ES-I3 (cell line): ENCODE data around the gene FKBP1C.
"Not testable (repeated sequence)": the region's sequence is repeated elsewhere in the genome, so short reads cannot be mapped to it uniquely, and the experiment has no call there.

ENCODE experiments used
- H3K36me3 ChIP-seq: 2 replicates; pipeline ENCODE4 v1.6.1; 2013; ENCODE audit warnings: mild to moderate bottlenecking, low read length, control low read depth, moderate library complexity; ENCODE audit not compliant: insufficient read depth
- H3K4me1 ChIP-seq: 2 replicates; pipeline ENCODE4 v1.6.1; 2013; ENCODE audit warnings: mild to moderate bottlenecking, control low read depth, low read length; ENCODE audit not compliant: insufficient read depth
- H3K9ac ChIP-seq: 2 replicates; pipeline ENCODE4 v1.6.1; 2013; ENCODE audit warnings: low read depth, mild to moderate bottlenecking, low read length, moderate library complexity
- H3K9me3 ChIP-seq: 2 replicates; pipeline ENCODE4 v1.6.1; 2013; ENCODE audit warnings: mild to moderate bottlenecking, low read length, moderate library complexity; ENCODE audit not compliant: control insufficient read depth, insufficient read depth

The FKBP1C gene

DNA sequence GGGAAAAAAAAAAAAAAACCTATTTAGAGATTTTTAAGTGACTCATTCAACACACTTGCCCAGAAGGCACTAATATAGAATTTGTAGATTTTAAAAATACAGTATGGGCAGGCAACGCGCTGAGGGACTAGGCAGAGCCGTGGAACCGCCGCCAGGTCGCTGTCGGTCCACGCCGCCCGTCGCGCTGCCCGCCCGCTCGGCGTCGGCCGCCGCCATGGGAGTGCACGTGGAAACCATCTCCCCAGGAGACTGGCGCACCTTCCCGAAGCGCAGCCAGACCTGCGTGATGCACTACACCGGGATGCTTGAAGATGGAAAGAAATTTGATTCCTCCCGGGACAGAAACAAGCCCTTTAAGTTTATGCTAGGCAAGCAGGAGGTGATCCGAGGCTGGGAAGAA, at the start of gene FKBP1C:
FKBP1C (plus strand) TSS at position 127 of the 400 bp plus-strand sequence.
- not testable (repeated sequence) for H3K9me3 ChIP-seq, H3K4me1 ChIP-seq, H3K9ac ChIP-seq, H3K36me3 ChIP-seq

GRCh38 chr6:63164047-63164803, 47.0 kb upstream of the FKBP1C start:
- not testable (repeated sequence) for H3K9me3 ChIP-seq, H3K4me1 ChIP-seq, H3K9ac ChIP-seq, H3K36me3 ChIP-seq

GRCh38 chr6:63174173-63174572, 37.1 kb upstream of the FKBP1C start:
- Histone ChIP-seq H3K9ac (no peak overlapping the region), H3K9me3 (no peaks in the 10 kb centered on the region), H3K36me3 (no peaks in the 10 kb centered on the region), H3K4me1 (no peaks in the 10 kb centered on the region)

DNA sequence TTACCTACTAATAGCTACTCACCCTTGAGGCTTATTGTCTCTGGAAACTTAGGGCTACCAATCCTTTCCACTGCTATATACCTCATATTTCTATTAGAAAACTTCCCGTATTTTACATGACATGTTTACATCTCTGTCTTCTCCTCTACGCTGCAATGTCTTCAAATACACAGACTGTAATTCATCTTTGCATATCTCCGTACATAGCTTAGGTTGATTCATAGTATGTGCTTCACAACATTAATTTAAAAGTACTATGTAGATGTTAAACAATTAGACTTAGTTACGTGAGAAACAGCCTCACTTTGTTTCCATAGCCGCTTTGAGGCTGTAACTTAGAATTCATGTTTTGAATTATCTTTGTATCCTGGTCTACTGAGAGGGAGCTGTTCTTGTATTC, 35.1 kb upstream of the FKBP1C start:
- Histone ChIP-seq H3K36me3 (no peaks in the 10 kb centered on the region), H3K9me3 (no peaks in the 10 kb centered on the region), H3K4me1 (no peaks in the 10 kb centered on the region), H3K9ac (no peak overlapping the region)

- no peaks in the 10 kb centered on the region for H3K9me3 ChIP-seq
- H3K4me1 ChIP-seq: no peaks in the 10 kb centered on the region
- no peaks in the 10 kb centered on the region for H3K36me3 ChIP-seq
- no peak overlapping the region for H3K9ac ChIP-seq
Observed at GRCh38 chr6:63180367-63180766, 30.9 kb upstream of the FKBP1C start.

DNA sequence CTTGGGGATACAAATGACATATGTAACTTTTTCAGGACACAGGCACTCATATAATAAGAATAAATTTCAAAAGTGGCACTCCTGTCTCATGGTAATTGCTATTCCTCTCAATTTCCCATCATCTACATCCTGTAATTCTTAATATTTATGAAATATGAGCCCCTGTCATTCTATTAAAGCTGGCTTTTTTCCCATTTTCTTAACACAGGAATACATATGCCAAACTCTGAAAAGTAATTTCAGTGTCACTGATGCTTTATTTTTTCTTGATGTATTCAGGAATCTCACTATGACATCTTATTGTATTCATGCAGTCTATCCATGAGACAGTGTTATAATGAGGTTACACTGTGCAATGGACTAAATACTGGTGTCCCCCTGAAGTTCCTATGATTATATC, 24.3 kb upstream of the FKBP1C start:
- no peaks in the 10 kb centered on the region for H3K36me3 ChIP-seq
- no peak overlapping the region for H3K9ac ChIP-seq
- no peaks in the 10 kb centered on the region for H3K9me3 ChIP-seq
- H3K4me1 ChIP-seq: no peaks in the 10 kb centered on the region

DNA sequence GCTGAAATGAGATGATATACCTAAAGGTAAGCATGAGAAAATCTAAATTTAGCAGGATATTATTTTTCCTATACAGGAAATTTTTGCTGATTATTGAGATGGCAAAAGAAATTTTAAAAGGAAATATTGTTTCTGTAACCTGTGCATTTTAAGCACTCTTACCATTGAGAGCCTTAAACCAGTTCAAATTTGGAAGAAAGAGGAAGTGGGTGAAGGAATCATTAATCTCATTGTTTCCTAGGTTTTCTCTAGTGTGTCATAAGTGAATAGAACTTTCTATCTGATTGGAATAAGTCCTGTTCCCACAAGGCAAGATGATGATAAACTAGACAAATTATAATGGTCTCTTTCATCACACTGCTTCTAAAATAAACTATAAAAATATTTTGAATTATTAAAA, 22.4 kb upstream of the FKBP1C start:
- Histone ChIP-seq H3K9me3 (no peaks in the 10 kb centered on the region), H3K36me3 (no peaks in the 10 kb centered on the region), H3K9ac (no peak overlapping the region), H3K4me1 (no peaks in the 10 kb centered on the region)

GRCh38 chr6:63193324-63193723, 17.9 kb upstream of the FKBP1C start:
- Histone ChIP-seq H3K4me1 (no peaks in the 10 kb centered on the region), H3K9me3 (no peaks in the 10 kb centered on the region), H3K36me3 (no peaks in the 10 kb centered on the region), H3K9ac (no peak overlapping the region)

DNA sequence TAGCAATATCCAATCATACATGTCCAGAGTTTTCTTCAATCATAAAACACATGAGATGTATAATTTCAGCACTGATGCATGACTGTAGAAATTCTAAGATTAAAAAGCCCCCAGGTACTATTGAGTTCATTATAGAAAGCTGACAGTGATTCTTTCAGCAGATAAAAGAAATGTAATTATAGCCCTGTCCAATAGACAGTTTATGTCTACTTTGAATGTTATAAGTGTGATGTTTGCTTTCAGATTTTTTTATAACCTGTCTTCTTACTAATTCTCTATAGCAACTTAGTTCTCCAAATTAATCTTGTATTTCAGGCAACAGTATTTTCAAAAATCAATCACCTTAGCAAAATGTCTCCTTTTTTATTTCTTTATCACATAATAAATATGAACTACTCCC, 13.5 kb upstream of the FKBP1C start:
- H3K36me3 ChIP-seq: no peaks in the 10 kb centered on the region
- no peaks in the 10 kb centered on the region for H3K4me1 ChIP-seq
- no peaks in the 10 kb centered on the region for H3K9me3 ChIP-seq
- no peak overlapping the region for H3K9ac ChIP-seq

- H3K9ac ChIP-seq: no peak overlapping the region
- H3K4me1 ChIP-seq: no peaks in the 10 kb centered on the region
- H3K9me3 ChIP-seq: peaks cover 8% of the 10 kb centered on the region; the same call in 1 of the 2 replicates
Observed at GRCh38 chr6:63213325-63213724, 2.1 kb downstream of the FKBP1C start.

GRCh38 chr6:63214816-63215215, 3.5 kb downstream of the FKBP1C start:
- H3K9ac ChIP-seq: no peak overlapping the region
- H3K36me3 ChIP-seq: no peaks in the 10 kb centered on the region
- no peaks in the 10 kb centered on the region for H3K4me1 ChIP-seq
- peaks cover 8% of the 10 kb centered on the region; the same call in 1 of the 2 replicates for H3K9me3 ChIP-seq

More at GRCh38 chr6:63213325-63213724, 2.1 kb downstream of the FKBP1C start:
- no peaks in the 10 kb centered on the region for H3K36me3 ChIP-seq

- no peak overlapping the region for H3K9ac ChIP-seq
- no peaks in the 10 kb centered on the region for H3K9me3 ChIP-seq
- H3K4me1 ChIP-seq: no peaks in the 10 kb centered on the region
- no peaks in the 10 kb centered on the region for H3K36me3 ChIP-seq
Observed at GRCh38 chr6:63224179-63224578, 12.9 kb downstream of the FKBP1C start.

DNA sequence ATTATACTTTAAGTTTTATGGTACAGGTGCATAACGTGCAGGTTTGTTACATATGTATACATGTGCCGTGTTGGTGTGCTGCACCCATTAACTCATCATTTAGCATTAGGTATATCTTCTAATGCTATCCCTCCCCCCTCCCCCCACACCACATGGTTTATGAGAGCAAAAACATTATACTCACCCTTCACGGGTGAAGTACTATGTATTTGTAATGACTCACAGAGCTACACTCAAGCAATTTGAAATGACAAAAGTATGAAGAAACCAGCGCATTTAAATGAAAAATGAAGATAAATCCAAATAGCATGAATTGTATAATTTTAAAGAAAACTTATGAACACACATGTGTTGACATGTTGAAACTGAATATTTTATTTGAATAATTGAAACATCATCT, 14.7 kb downstream of the FKBP1C start:
- not testable (repeated sequence) for H3K36me3 ChIP-seq, H3K4me1 ChIP-seq, H3K9me3 ChIP-seq, H3K9ac ChIP-seq

DNA sequence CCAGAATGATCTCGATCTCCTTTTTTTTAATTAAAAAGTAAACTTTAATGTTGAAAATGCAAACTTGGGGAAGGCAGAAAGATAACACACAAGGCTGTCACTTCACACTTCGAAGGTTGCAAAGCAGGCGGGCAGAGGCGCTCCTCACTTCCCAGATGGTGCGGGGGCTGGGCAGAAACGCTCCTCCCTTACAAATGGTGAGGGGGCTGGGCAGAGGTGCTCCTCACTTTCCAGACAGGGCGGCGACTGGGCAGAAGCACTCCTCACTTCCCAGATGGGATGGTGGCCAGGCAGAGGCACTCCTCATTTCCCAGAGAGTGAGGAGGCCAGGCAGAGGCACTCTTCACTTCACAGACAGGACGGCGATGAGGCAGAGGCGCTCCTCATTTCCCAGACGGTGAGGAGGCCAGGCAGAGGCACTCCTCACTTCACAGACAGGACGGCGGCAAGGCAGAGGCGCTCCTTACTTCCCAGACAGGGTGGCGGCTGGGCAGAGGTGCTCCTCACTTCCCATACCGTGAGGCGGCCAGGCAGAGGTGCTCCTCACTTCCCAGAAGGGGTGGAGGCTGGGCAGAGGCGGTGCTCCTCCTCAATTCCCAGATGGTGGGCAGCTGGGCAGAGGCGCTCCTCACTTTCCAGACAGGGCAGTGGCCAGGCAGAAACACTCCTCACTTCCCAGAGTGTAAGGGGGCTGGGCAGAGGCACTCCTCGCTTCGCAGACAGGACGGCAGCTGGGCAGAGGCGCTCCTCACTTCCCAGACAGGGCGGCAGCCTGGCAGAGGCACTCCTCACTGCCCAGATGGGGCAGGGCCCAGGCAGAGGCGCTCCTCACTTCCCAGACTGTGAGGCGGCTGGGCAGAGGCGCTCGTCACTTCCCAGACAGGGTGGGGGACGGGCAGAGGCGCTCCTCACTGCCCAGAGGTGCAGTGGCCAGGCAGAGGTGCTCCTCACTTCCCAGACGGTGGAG, 16.9 kb downstream of the FKBP1C start:
- H3K4me1 ChIP-seq, H3K9me3 ChIP-seq, H3K9ac ChIP-seq, H3K36me3 ChIP-seq: not testable (repeated sequence)

DNA sequence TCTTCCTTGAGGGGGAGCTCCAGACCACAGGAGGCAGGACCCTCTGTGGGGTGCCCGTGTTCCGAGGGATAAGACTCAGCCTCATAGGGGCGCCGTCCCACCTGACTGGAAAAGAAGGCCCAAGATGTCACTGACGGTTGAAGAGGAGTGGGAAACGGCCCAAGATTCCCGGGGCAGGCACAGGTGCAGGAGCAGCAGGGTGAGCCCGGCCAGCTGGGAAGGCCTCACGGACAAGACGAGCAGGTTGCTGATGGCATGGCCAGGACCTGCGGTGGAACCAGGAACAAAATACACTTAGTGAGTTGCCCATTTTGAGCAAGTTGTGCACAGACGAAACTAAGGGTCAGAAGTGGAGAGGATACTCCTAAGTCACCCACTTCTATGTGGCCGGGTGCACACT, 18.8 kb downstream of the FKBP1C start:
- not testable (repeated sequence) for H3K9me3 ChIP-seq, H3K4me1 ChIP-seq, H3K9ac ChIP-seq, H3K36me3 ChIP-seq
